Left ventricle myocardium superior (tissue), 1 donor: ENCODE data around the gene STK25. TPM values are rescaled to one million over a fixed set of nuclear protein-coding genes. Genes with fewer than 3 reads are reported as not detected.
"Not testable (repeated sequence)": the region's sequence is repeated elsewhere in the genome, so short reads cannot be mapped to it uniquely, and the experiment has no call there.

Experiments
- ATAC-seq: fragments of 200-7000 bp; cut with Tn5 transposase; one replicate; pipeline ENCODE4 v1.9.1; 2020; ENCODE audit warnings: mild to moderate bottlenecking, moderate library complexity
- DNase-seq: peaks from one replicate; pipeline ENCODE4 v3.0.0-alpha.2; 2020
- intact Hi-C: fragments of 100-400 bp; cut with micrococcal nuclease; formaldehyde crosslinking; loops from one replicate; pipeline ENCODE4 v1.11.0; 2022
- total RNA-seq: library from RNA; stranded (reverse); fragmentation: NEBNext Ultra II Directional; extraction: Animal tissue kit (Norgen Biotek cat#: 25700); gene quantifications from one replicate; pipeline ENCODE4 v1.2.1, GENCODE V29; 2021
- donor health status: DM: no; HTN: yes; CAD: no; lungs with severe emphysema.

STK25 gene
- total RNA-seq, 1 donor from 2014 or later = 99.3 TPM

GRCh38 chr2:241481687-241482086, 26.7 kb downstream of the STK25 start:
- intact Hi-C loops = no loop called here
- DNase-seq (no peak), ATAC-seq (no peak)

GRCh38 chr2:241479026-241479898, 29.1 kb downstream of the STK25 start:
- intact Hi-C loops = no loop called here
- ATAC-seq (no peak), DNase-seq (no peak)

- intact Hi-C loops = no loop called here
- no peak for DNase-seq
- no peak for ATAC-seq
These were observed 30.2 kb downstream of the STK25 start for GRCh38 chr2:241478166-241478565.

- DNase-seq (no peak), ATAC-seq (no peak)
- intact Hi-C loops = no loop called here
These were observed 33.1 kb downstream of the STK25 start for GRCh38 chr2:241475267-241475666.

- ATAC-seq (no peak), DNase-seq (no peak)
- intact Hi-C loops = no loop called here
These were observed 35.0 kb downstream of the STK25 start for GRCh38 chr2:241473399-241473798.

- no peak for DNase-seq
- intact Hi-C loops = no loop called here
- no peak for ATAC-seq
These were observed 38.6 kb downstream of the STK25 start for GRCh38 chr2:241469746-241470145.

GRCh38 chr2:241468476-241468781, 40.0 kb downstream of the STK25 start:
- no peak for ATAC-seq
- no peak for DNase-seq
- intact Hi-C loops = no loop called here

- ATAC-seq (no peak), DNase-seq (no peak)
- intact Hi-C loops = no loop called here
These were observed 40.5 kb downstream of the STK25 start for GRCh38 chr2:241467777-241468475.

GRCh38 chr2:241466230-241466629, 42.2 kb downstream of the STK25 start:
- ATAC-seq = no peak
- no peak for DNase-seq
- intact Hi-C loops = no loop called here

GRCh38 chr2:241465543-241465942, 42.8 kb downstream of the STK25 start:
- ATAC-seq (no peak), DNase-seq (no peak)
- intact Hi-C loops = no loop called here

- intact Hi-C loops = no loop called here
- DNase-seq (no peak), ATAC-seq (no peak)
These were observed 44.9 kb downstream of the STK25 start for GRCh38 chr2:241463276-241464135.

- DNase-seq = no peak
- peak; percentile 46 for ATAC-seq
- intact Hi-C loops = no loop called here
These were observed 46.4 kb downstream of the STK25 start for GRCh38 chr2:241461693-241462677.

- intact Hi-C loops = no loop called here
- ATAC-seq = no peak
- DNase-seq = no peak
These were observed 47.8 kb downstream of the STK25 start for GRCh38 chr2:241460631-241461030.

GRCh38 chr2:241459520-241459919, 48.9 kb downstream of the STK25 start:
- DNase-seq (no peak), ATAC-seq (no peak)
- intact Hi-C loops = no loop called here

GRCh38 chr2:241458687-241459086, 49.7 kb downstream of the STK25 start:
- ATAC-seq (no peak), DNase-seq (no peak)
- intact Hi-C loops = no loop called here

GRCh38 chr2:241456546-241456945, 51.8 kb downstream of the STK25 start:
- DNase-seq (no peak), ATAC-seq (no peak)
- intact Hi-C loops = no loop called here

- DNase-seq = no peak
- intact Hi-C loops = no loop called here
- ATAC-seq = no peak
These were observed 53.4 kb downstream of the STK25 start for GRCh38 chr2:241454837-241455485.

- DNase-seq, intact Hi-C loops, ATAC-seq: not testable (repeated sequence)
These were observed 54.5 kb downstream of the STK25 start for GRCh38 chr2:241453919-241454318.
